Measurements from ENCODE around the gene ACBD3. TPM values are rescaled to one million over a fixed set of nuclear protein-coding genes. Genes with fewer than 3 reads are reported as not detected.

ACBD3 gene
- total RNA-seq, 1 experiment from 2014 or later = 41.7 TPM

DNA sequence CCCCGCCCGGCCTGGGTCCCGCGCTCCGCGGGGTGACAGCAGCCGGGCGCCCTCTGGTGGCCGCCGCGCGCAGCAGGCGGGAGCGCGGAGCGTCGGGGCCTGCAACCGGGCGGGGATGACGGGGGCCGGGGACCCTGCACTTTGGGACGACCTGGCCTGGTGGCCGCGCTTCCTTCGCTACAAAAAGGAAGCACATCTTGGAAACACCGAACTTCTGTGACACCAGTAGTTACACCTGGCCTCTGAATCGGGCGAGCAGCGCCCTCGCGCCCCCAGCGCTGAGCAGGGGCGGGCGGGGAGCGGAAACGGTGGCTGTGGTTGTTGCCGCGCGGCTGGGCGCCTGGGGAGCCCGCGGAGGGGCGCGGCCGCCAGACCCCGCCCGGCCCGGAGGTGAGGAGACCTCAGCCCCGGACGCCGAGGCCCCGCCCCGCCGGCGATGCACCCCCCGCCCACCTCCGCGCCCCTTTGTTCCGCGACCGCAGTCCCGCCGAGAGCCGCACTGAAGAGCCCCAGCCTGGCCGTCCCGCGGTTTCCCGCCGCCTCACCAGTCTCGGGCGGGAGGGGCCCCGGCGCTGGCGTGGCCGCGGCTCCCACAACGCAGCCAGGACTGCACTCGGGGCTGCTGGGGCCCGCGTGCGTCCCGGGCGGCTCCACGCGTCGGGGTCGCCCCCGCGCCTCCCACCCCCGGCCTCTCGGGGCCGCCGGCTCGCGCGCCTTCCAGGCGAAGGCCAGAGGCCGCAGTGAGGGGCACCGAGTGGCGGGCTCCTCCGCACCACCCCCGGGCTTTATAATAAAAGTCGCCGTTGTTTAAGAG lies 64.7 kb downstream of the ACBD3 start:
- ChIA-PET CTCF (interaction anchor here (1.0 to 1.8 kb wide), 5 partner anchors 57 to 79 kb away, joined by 3 to 16 read pairs (median 3); partner anchors contain the start of gene H3-3A), POLR2A (interaction anchor here (0.6 to 1.2 kb wide), 3 partner anchors 38 to 59 kb away, joined by 3 to 4 read pairs (median 3); partner anchors contain the start of gene H3-3A)
- no TSS peak for BruUV-seq (replicated peaks)
- peak overlapping the region; percentile 75 for H3K4me3 Mint-ChIP-seq (ENCODE audit: unreplicated experiment)
- no peaks in the 10 kb centered on the region for H3K9me3 ChIP-seq
- intact Hi-C loops (cut with micrococcal nuclease; ENCODE audit: unreplicated experiment) = loop anchor here (1.0 to 5.0 kb wide), 2 partner anchors 57 to 124 kb away; partner anchors contain the start of gene SDE2
- peaks cover 17% of the 10 kb centered on the region for H3K4me1 Mint-ChIP-seq (ENCODE audit: low read depth, unreplicated experiment)
- no peaks in the 10 kb centered on the region for H3K27me3 ChIP-seq (replicated peaks; ENCODE audit: control insufficient read depth, insufficient read depth, low read length)
- TF ChIP-seq, protein P1, sequence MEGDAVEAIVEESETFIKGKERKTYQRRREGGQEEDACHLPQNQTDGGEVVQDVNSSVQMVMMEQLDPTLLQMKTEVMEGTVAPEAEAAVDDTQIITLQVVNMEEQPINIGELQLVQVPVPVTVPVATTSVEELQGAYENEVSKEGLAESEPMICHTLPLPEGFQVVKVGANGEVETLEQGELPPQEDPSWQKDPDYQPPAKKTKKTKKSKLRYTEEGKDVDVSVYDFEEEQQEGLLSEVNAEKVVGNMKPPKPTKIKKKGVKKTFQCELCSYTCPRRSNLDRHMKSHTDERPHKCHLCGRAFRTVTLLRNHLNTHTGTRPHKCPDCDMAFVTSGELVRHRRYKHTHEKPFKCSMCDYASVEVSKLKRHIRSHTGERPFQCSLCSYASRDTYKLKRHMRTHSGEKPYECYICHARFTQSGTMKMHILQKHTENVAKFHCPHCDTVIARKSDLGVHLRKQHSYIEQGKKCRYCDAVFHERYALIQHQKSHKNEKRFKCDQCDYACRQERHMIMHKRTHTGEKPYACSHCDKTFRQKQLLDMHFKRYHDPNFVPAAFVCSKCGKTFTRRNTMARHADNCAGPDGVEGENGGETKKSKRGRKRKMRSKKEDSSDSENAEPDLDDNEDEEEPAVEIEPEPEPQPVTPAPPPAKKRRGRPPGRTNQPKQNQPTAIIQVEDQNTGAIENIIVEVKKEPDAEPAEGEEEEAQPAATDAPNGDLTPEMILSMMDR (IDR thresholded peaks at IDR 0.05; ENCODE audit: insufficient read depth in 1 of 2, low read depth in 1 of 2, low read length in 1 of 2, severe bottlenecking in 1 of 2, unreplicated experiment in 1 of 2) = peak; percentile 38 to 73
- no peaks in the 10 kb centered on the region for H3K36me3 ChIP-seq (ENCODE audit: control insufficient read depth, insufficient read depth, low read length)
- peak; percentile 88 to 89 for DNase-seq
- no peaks in the 10 kb centered on the region for H3K36me3 Mint-ChIP-seq (ENCODE audit: insufficient read depth, unreplicated experiment)
- H3K4me1 ChIP-seq = peaks cover 11% of the 10 kb centered on the region
- H3K4me3 ChIP-seq (ENCODE audit: low read depth, low read length) = peak overlapping the region; percentile 80
- peak overlapping the region; percentile 78 for H3K27ac Mint-ChIP-seq (ENCODE audit: unreplicated experiment)
- no peaks in the 10 kb centered on the region for H3K9me3 Mint-ChIP-seq (ENCODE audit: unreplicated experiment)
- H3K27me3 Mint-ChIP-seq (ENCODE audit: insufficient read depth, unreplicated experiment) = no peaks in the 10 kb centered on the region

DNA sequence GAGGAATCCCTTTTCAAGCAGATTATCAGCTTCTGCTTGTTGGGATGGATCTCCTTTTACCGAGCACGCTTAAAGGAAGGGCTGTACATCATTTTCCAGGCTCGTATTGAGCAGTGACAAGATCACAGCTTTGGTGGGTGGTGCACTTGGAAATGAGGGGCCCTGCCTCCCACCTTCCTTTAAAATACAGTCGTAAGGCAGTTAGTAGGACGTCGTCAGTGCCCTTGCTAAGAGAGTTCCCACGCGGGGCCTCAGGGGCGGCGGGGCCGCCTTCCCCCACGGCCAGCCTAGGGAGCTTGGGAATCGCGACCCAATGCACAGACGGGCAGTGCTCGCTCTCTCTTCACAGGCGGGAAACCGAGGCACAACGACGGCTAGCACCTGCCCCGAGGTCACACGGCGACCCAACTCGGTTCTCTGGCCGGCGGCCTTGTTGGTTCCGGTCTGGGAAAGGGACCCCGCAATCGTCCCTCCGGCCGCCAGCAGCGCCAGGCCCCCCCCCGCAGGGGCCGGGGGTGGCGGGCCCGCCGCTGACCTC lies 65.4 kb downstream of the ACBD3 start:
- H3K4me3 ChIP-seq (ENCODE audit: low read depth, low read length) = peak overlapping the region; percentile 80
- H3K9me3 Mint-ChIP-seq (ENCODE audit: unreplicated experiment) = no peaks in the 10 kb centered on the region
- no peaks in the 10 kb centered on the region for H3K9me3 ChIP-seq
- ChIA-PET POLR2A (interaction anchor here (0.7 kb wide), 1 partner anchor 54 kb away, joined by 4 read pairs; no protein-coding TSS in a partner anchor), CTCF (interaction anchor here (0.7 to 2.2 kb wide), 4 partner anchors 10 to 56 kb away, joined by 3 to 16 read pairs (median 4); no protein-coding TSS in a partner anchor)
- TF ChIP-seq, protein P1 (IDR thresholded peaks at IDR 0.05; ENCODE audit: insufficient read depth in 1 of 2, low read depth in 1 of 2, low read length in 1 of 2, severe bottlenecking in 1 of 2, unreplicated experiment in 1 of 2) = no peak
- peak in 1 of 2 experiments; percentile 19 for DNase-seq
- H3K36me3 Mint-ChIP-seq (ENCODE audit: insufficient read depth, unreplicated experiment) = no peaks in the 10 kb centered on the region
- H3K36me3 ChIP-seq (ENCODE audit: control insufficient read depth, insufficient read depth, low read length) = no peaks in the 10 kb centered on the region
- intact Hi-C loops (cut with micrococcal nuclease; ENCODE audit: unreplicated experiment) = loop anchor here (1.0 to 5.0 kb wide), 2 partner anchors 57 to 124 kb away; partner anchors contain the start of gene SDE2
- BruUV-seq (replicated peaks) = no TSS peak
- H3K27me3 Mint-ChIP-seq (ENCODE audit: insufficient read depth, unreplicated experiment) = no peaks in the 10 kb centered on the region
- peaks cover 15% of the 10 kb centered on the region for H3K4me1 ChIP-seq
- peaks cover 17% of the 10 kb centered on the region for H3K4me1 Mint-ChIP-seq (ENCODE audit: low read depth, unreplicated experiment)
- peak overlapping the region; percentile 75 for H3K4me3 Mint-ChIP-seq (ENCODE audit: unreplicated experiment)
- H3K27me3 ChIP-seq (replicated peaks; ENCODE audit: control insufficient read depth, insufficient read depth, low read length) = no peaks in the 10 kb centered on the region
- no peak overlapping the region for H3K27ac Mint-ChIP-seq (ENCODE audit: unreplicated experiment)

DNA sequence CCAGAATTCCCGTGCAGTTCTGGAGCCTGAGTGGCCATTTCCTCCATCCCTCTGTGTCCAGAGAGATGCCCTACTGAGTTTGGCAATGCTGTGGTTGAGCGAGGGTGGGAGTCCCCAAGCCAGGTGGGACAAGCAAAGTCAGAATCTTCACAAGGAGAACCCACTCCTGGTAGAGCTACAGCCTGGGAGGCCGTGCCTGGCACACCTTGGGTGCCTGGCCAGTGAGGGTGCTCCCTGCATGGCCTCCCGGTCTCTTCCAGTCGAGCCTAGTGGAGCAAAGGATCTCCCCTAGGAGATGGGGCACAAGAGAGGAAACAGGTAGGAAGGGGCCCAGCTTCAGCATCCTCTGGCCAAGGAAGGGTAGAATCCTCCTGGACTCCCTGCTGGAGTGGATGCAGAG lies 66.1 kb downstream of the ACBD3 start:
- TF ChIP-seq, protein P1 (IDR thresholded peaks at IDR 0.05; ENCODE audit: insufficient read depth in 1 of 2, low read depth in 1 of 2, low read length in 1 of 2, severe bottlenecking in 1 of 2, unreplicated experiment in 1 of 2) = no peak
- H3K36me3 ChIP-seq (ENCODE audit: control insufficient read depth, insufficient read depth, low read length) = no peaks in the 10 kb centered on the region
- Mint-ChIP-seq H3K9me3 (ENCODE audit: unreplicated experiment) (no peaks in the 10 kb centered on the region), H3K27ac (ENCODE audit: unreplicated experiment) (no peak overlapping the region), H3K36me3 (ENCODE audit: insufficient read depth, unreplicated experiment) (no peaks in the 10 kb centered on the region), H3K27me3 (ENCODE audit: insufficient read depth, unreplicated experiment) (no peaks in the 10 kb centered on the region), H3K4me1 (ENCODE audit: low read depth, unreplicated experiment) (peaks cover 13% of the 10 kb centered on the region), H3K4me3 (ENCODE audit: unreplicated experiment) (peak overlapping the region; percentile 75)
- DNase-seq = no peak
- no peaks in the 10 kb centered on the region for H3K27me3 ChIP-seq (replicated peaks; ENCODE audit: control insufficient read depth, insufficient read depth, low read length)
- ChIA-PET POLR2A (interaction anchor here (0.7 kb wide), 1 partner anchor 54 kb away, joined by 4 read pairs; no protein-coding TSS in a partner anchor), CTCF (interaction anchor here (0.5 to 2.2 kb wide), 4 partner anchors 10 to 135 kb away, joined by 3 to 16 read pairs (median 4); no protein-coding TSS in a partner anchor)
- no TSS peak for BruUV-seq (replicated peaks)
- intact Hi-C loops (cut with micrococcal nuclease; ENCODE audit: unreplicated experiment) = loop anchor here (5.0 kb wide), 1 partner anchor 123 kb away; the partner anchor contains the start of gene SDE2
- no peaks in the 10 kb centered on the region for H3K9me3 ChIP-seq
- peaks cover 16% of the 10 kb centered on the region for H3K4me1 ChIP-seq
- H3K4me3 ChIP-seq (ENCODE audit: low read depth, low read length) = no peak overlapping the region

Measured in Caco-2 (cell line).